Measurements from ENCODE around the gene CCDC85C. TPM values are rescaled to one million over a fixed set of nuclear protein-coding genes. Genes with fewer than 3 reads are reported as not detected.
A peak's percentile ranks its signal among the peaks of the same experiment; 100 is the strongest.

CCDC85C gene
- total RNA-seq, 1 experiment from 2014 or later: 36.4 TPM

DNA sequence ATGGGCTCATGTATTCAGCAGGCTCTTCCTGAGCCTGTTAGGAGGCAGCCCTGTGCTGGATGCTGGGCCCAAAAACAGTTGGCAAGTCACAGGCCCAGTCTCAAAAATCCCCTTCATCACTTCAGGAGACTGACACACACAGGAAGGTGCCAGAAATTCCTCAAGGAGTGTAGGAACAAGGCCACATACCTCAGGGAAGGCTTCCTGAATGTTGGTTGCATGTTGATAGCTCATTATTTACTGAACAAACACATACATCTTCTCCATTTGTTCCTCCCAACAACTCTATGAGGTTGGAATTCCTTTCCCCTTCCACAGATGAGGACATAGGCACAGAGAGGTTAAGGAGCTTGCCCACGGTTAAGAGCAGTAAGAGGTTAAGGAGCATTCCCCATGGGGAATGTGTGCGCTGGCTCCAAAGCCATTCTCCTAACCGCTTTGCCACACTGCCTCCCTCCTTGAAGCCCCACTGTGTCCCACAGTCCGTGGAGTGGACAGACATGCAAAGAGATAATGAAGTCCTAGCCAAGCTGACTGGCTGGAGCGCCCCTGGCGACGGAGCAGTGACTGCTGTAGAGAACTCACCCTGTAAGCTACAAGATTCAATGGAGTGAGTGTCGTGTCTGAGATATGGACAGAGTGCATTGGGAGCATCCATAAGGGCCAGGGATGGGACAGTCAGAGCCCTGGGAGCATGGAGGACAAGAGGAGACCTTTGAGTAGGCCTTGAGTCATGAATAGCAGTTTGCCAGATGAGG lies 44.2 kb upstream of the CCDC85C start:
- no TSS peak for BruUV-seq (replicated peaks)
- no peak overlapping the region for H3K27ac ChIP-seq (ENCODE audit: low read length)
- ChIA-PET POLR2A (ENCODE audit: unreplicated experiment) (no interaction called here), CTCF (no interaction called here)
- DNase-seq: no peak
- intact Hi-C loops (cut with micrococcal nuclease): no loop called here
- no peak overlapping the region for H3K4me2 ChIP-seq (ENCODE audit: low read length)
- no peak for TF ChIP-seq EZH2phosphoT487 (IDR thresholded peaks at IDR 0.05; ENCODE audit: borderline replicate concordance, low read length)
- TF ChIP-seq EZH2 (IDR thresholded peaks at IDR 0.05; ENCODE audit: low read length, unreplicated experiment): no peak
- no peak for TF ChIP-seq CTCF (conservative IDR thresholded peaks at IDR 0.05; ENCODE audit: low read depth, low read length)
- H3K4me1 ChIP-seq (ENCODE audit: insufficient read depth, low read length): no peaks in the 10 kb centered on the region; the same call in 1 of the 2 replicates
- H4K20me1 ChIP-seq (ENCODE audit: low read length): no peaks in the 10 kb centered on the region
- H3F3A ChIP-seq (ENCODE audit: low read length, unreplicated experiment): no peaks in the 10 kb centered on the region
- H2AFZ ChIP-seq (ENCODE audit: low read length): no peak overlapping the region
- peak; percentile 15; the same call in 1 of the 2 replicates for ATAC-seq
- no peak overlapping the region for H3K4me3 ChIP-seq (ENCODE audit: low read length)
- no peaks in the 10 kb centered on the region for H3K36me3 ChIP-seq (ENCODE audit: low read depth, low read length)
- H3K9me3 ChIP-seq (ENCODE audit: low read length): no peaks in the 10 kb centered on the region
- H3K9ac ChIP-seq (ENCODE audit: low read length): no peak overlapping the region
- H3K9me2 ChIP-seq (replicated peaks; ENCODE audit: low read length): no peaks in the 10 kb centered on the region
- no peaks in the 10 kb centered on the region for H3K79me2 ChIP-seq (ENCODE audit: low read length)
- H3K27me3 ChIP-seq (ENCODE audit: low read length): no peaks in the 10 kb centered on the region

DNA sequence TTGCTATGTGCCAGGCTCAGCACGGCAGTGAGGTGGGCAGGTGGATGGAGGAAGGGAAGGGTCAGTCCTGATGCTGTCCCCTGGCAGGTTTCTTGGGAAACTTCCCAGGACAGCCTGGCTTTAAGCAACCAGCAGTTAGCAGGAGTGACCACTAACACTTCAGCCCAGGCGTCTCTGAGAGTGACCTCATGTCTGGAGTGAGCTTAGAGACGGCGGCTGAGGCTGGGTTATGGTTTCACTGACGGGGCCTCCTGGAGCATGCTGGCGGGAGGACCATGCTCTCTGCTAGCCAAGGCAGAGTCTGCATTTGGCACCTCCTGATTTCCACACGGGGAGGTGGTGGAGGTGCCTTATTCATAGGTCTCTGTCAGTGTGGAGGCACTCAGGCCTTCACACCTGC lies 43.4 kb upstream of the CCDC85C start:
- Histone ChIP-seq H4K20me1 (ENCODE audit: low read length) (no peaks in the 10 kb centered on the region), H2AFZ (ENCODE audit: low read length) (no peak overlapping the region), H3K9me3 (ENCODE audit: low read length) (no peaks in the 10 kb centered on the region), H3K27ac (ENCODE audit: low read length) (no peak overlapping the region), H3K79me2 (ENCODE audit: low read length) (no peaks in the 10 kb centered on the region), H3F3A (ENCODE audit: low read length, unreplicated experiment) (no peaks in the 10 kb centered on the region), H3K9me2 (replicated peaks; ENCODE audit: low read length) (no peaks in the 10 kb centered on the region), H3K27me3 (ENCODE audit: low read length) (no peaks in the 10 kb centered on the region), H3K4me2 (ENCODE audit: low read length) (no peak overlapping the region), H3K36me3 (ENCODE audit: low read depth, low read length) (no peaks in the 10 kb centered on the region), H3K9ac (ENCODE audit: low read length) (no peak overlapping the region), H3K4me3 (ENCODE audit: low read length) (no peak overlapping the region), H3K4me1 (ENCODE audit: insufficient read depth, low read length) (no peaks in the 10 kb centered on the region; the same call in 1 of the 2 replicates)
- intact Hi-C loops (cut with micrococcal nuclease): no loop called here
- ChIA-PET CTCF (no interaction called here), POLR2A (ENCODE audit: unreplicated experiment) (no interaction called here)
- DNase-seq (no peak), ATAC-seq (no peak)
- TF ChIP-seq CTCF (conservative IDR thresholded peaks at IDR 0.05; ENCODE audit: low read depth, low read length): no peak
- TF ChIP-seq EZH2phosphoT487 (IDR thresholded peaks at IDR 0.05; ENCODE audit: borderline replicate concordance, low read length): no peak
- no peak for TF ChIP-seq EZH2 (IDR thresholded peaks at IDR 0.05; ENCODE audit: low read length, unreplicated experiment)
- no TSS peak for BruUV-seq (replicated peaks)

Data from PC-3 (cell line).